GM23338 (cell line): ENCODE measurements around the gene DTNB.

Source experiments
- CREB1 ChIP-seq: fragments of 250-450 bp; sonication (Bioruptor Pico); IDR thresholded peaks from 2 replicates; pipeline ENCODE4 v1.5.0; 2020; ENCODE audit warnings: low read depth, mild to moderate bottlenecking, moderate library complexity
- ETS1 ChIP-seq: IDR thresholded peaks from 2 replicates; pipeline ENCODE4 v1.6.1; 2016; ENCODE audit warnings: antibody characterized with exemption
- EZH2 ChIP-seq: fragments of 200-600 bp; sonication (generic); IDR thresholded peaks from one replicate; pipeline ENCODE4 v1.8.0; 2017; ENCODE audit warnings: antibody characterized with exemption, mild to moderate bottlenecking, low read depth; ENCODE audit not compliant: unreplicated experiment
- EZH2phosphoT487 ChIP-seq: fragments of 200-600 bp; sonication (generic); IDR thresholded peaks from one replicate; pipeline ENCODE4 v1.8.1; 2018; ENCODE audit warnings: antibody characterized with exemption; ENCODE audit not compliant: unreplicated experiment
- JUNB ChIP-seq: IDR thresholded peaks from one replicate; pipeline ENCODE4 v1.6.1; 2016; ENCODE audit warnings: antibody characterized with exemption; ENCODE audit not compliant: unreplicated experiment
- NANOG ChIP-seq: IDR thresholded peaks from 2 replicates; pipeline ENCODE4 v1.6.1; 2016; ENCODE audit warnings: antibody characterized with exemption, borderline replicate concordance
- POLR2AphosphoS5 ChIP-seq: IDR thresholded peaks from 2 replicates; pipeline ENCODE4 v1.6.1; 2016; ENCODE audit warnings: antibody characterized with exemption, low read depth
- REST ChIP-seq: IDR thresholded peaks from one replicate; pipeline ENCODE4 v1.6.1; 2018; ENCODE audit warnings: antibody characterized with exemption; ENCODE audit not compliant: unreplicated experiment
- STAT1 ChIP-seq: IDR thresholded peaks from one replicate; pipeline ENCODE4 v1.6.1; 2016; ENCODE audit warnings: antibody characterized with exemption; ENCODE audit not compliant: unreplicated experiment
- ZNF114 ChIP-seq: fragments of 250-450 bp; sonication (Bioruptor Pico); IDR thresholded peaks from 2 replicates; pipeline ENCODE4 v1.5.0; 2020; ENCODE audit warnings: mild to moderate bottlenecking, moderate library complexity
- ZNF331 ChIP-seq: fragments of 250-450 bp; sonication (Bioruptor Pico); IDR thresholded peaks from 2 replicates; pipeline ENCODE4 v1.5.0; 2020; ENCODE audit warnings: low read depth, mild to moderate bottlenecking, moderate library complexity
- TF ChIP-seq, protein P1 (sequence below), 2 experiments: fragments of 200-600 bp in 1 of 2; sonication (generic) in 1 of 2; conservative IDR thresholded peaks; 2 replicates each; pipeline versions ENCODE4 v1.5.1 to v1.6.1; 2016 to 2017; ENCODE audit warnings: antibody characterized with exemption in 2 of 2, low read depth in 2 of 2, mild to moderate bottlenecking in 2 of 2, moderate library complexity in 1 of 2

DNA sequence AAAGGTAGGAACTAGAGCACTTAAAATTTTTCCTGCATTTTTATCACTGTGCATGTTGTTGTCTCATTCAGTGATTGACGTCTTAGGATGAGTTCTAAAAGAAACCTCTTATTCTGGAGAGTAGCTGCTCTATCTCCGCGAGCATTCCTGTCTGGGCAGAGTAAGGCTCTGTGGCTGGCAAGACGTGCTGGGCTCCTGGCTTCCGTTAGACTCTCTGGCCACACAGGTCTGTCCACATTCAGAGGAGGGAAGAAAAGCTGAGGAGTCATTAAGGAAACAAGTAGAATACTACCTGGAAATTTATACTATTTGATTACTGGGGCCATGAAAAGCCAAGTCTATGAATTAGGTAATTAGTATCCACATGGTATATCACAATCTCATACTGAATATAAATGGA lies 193.6 kb downstream of the DTNB start:
- TF ChIP-seq, protein P1, sequence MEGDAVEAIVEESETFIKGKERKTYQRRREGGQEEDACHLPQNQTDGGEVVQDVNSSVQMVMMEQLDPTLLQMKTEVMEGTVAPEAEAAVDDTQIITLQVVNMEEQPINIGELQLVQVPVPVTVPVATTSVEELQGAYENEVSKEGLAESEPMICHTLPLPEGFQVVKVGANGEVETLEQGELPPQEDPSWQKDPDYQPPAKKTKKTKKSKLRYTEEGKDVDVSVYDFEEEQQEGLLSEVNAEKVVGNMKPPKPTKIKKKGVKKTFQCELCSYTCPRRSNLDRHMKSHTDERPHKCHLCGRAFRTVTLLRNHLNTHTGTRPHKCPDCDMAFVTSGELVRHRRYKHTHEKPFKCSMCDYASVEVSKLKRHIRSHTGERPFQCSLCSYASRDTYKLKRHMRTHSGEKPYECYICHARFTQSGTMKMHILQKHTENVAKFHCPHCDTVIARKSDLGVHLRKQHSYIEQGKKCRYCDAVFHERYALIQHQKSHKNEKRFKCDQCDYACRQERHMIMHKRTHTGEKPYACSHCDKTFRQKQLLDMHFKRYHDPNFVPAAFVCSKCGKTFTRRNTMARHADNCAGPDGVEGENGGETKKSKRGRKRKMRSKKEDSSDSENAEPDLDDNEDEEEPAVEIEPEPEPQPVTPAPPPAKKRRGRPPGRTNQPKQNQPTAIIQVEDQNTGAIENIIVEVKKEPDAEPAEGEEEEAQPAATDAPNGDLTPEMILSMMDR (conservative IDR thresholded peaks at IDR 0.05; ENCODE audit: low read depth in 2 of 2) = no peak
- no peak for TF ChIP-seq ZNF331 (CRISPR knock-in tag)
- no peak for TF ChIP-seq POLR2AphosphoS5
- TF ChIP-seq EZH2 = no peak
- TF ChIP-seq REST = no peak
- no peak for TF ChIP-seq EZH2phosphoT487
- TF ChIP-seq ETS1 = no peak
- no peak for TF ChIP-seq JUNB
- no peak for TF ChIP-seq CREB1 (CRISPR knock-in tag)
- no peak for TF ChIP-seq NANOG
- no peak for TF ChIP-seq ZNF114 (CRISPR knock-in tag)
- no peak for TF ChIP-seq STAT1
